GM12864 (cell line): ENCODE measurements around the gene EYA2.

ENCODE experiments used
- DNase-seq: peaks from one replicate; pipeline ENCODE4 v3.0.0-alpha.2; 2011; ENCODE audit warnings: low read depth
- H3K4me3 ChIP-seq: 2 replicates; pipeline ENCODE4 v1.5.1; 2011; ENCODE audit warnings: mild to moderate bottlenecking, low read depth, low read length, control low read depth
- TF ChIP-seq, protein P1 (sequence below): IDR thresholded peaks from 2 replicates; pipeline ENCODE4 v1.5.1; 2011; ENCODE audit warnings: low read depth, mild to moderate bottlenecking, moderate library complexity, low read length, control low read depth, inconsistent platforms; ENCODE audit errors: missing control alignments

Gene EYA2

GRCh38 chr20:46963196-46963529 lies 68.5 kb downstream of the EYA2 start:
- no peak for DNase-seq
- no peak overlapping the region for H3K4me3 ChIP-seq
- TF ChIP-seq, protein P1, sequence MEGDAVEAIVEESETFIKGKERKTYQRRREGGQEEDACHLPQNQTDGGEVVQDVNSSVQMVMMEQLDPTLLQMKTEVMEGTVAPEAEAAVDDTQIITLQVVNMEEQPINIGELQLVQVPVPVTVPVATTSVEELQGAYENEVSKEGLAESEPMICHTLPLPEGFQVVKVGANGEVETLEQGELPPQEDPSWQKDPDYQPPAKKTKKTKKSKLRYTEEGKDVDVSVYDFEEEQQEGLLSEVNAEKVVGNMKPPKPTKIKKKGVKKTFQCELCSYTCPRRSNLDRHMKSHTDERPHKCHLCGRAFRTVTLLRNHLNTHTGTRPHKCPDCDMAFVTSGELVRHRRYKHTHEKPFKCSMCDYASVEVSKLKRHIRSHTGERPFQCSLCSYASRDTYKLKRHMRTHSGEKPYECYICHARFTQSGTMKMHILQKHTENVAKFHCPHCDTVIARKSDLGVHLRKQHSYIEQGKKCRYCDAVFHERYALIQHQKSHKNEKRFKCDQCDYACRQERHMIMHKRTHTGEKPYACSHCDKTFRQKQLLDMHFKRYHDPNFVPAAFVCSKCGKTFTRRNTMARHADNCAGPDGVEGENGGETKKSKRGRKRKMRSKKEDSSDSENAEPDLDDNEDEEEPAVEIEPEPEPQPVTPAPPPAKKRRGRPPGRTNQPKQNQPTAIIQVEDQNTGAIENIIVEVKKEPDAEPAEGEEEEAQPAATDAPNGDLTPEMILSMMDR: no peak

DNA sequence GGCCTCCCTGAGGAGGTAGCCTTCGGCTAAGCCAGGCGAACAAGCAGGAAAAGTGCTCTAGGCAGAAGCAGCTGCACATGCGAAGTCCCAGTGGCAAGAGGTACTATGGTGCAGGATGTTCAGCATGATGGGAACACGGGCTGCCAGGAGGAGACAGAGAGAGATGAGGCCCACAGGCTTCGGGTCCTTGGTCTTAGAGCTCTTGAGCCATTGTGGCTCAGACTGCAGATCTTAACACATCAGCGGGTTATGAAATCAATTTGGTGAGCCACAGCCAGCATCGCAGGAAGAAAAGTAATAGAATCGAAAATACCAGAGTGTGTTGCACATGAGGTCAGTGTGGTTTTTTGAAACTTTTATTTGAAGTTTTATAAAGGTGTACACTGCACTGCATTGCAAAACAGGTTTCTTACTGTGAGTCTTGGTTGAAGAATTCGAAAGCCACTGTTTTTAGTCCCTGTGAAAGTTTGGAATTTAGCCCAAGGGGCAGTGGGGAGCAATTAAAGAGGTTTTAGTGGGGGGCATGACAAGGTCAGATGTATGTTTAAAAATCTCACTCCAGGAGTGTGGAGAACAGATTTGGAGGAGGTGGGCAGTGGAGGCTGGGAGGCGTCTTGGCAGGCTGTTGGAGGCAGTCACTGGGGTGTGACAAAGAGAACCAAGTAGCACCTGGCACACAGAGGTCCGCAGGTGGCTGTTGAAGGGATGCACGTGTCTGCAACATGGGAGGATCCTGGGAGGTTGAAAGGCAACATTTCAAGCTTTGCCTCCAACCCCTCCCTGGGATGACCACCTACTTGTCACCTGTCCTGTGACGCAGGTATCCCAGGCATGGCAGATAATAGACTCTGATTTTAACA lies 69.3 kb downstream of the EYA2 start:
- no peak overlapping the region for H3K4me3 ChIP-seq
- TF ChIP-seq, protein P1: no peak
- no peak for DNase-seq

DNA sequence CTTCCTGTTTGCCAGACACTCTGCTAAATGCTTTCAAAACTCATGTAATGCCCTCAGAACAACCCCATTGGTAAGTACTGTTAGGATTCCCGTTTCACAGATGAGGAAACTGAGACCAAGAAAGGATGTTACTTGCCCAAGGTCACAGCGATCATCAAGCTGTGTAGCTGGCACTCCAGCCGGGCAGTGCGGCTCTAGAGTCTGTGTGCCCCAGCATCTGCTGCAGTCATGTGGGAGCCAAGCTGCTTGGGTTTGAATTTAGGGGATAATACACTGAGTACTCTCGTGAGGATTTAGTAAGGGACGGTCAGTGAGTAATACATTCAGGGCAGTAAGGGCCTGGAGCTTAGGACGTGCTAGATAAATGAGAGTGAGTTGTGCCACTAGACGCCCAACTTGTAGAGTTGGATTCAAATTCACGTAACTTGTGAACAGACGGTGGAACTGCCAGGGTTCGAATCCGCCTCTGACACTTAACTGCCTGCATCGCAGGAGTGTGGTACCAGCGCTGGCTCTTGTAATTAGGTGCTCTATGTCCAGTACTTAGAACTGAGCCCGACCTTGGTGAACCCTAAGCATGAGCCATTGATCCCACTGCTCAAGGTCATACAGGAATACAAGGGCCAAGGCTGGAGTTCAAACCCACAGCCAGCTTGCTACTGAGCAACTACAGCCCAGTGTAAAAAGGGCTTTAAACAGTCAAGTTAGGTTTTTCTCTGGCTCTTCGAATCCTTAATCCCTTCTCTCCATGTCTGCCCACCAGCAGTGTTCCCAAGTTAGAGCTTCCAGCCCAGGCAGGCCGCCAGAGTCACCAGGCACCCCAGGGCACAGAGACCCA lies 70.2 kb downstream of the EYA2 start:
- TF ChIP-seq, protein P1: no peak
- no peak overlapping the region for H3K4me3 ChIP-seq
- no peak for DNase-seq

DNA sequence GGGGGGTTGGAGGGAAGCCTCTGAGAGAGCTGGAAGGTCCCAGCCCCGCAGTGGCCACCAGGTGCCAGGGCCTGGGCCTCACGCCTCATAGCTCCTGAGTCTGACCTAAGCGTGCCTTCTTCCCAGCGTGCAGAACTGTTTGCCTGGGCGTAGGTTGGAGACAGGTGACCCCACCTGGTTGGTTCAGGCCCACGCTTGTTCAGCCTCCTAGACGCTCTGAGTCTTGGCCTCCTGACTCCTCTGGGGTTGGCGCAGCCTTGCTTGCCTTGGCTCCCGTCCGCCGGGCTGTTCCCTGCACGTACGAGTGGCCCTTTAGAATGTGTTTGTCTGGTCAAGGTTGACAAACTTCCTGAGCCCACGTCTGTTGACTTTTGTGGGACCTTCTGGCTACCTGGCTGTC lies 70.8 kb downstream of the EYA2 start:
- no peak overlapping the region for H3K4me3 ChIP-seq
- TF ChIP-seq, protein P1: no peak
- no peak for DNase-seq

GRCh38 chr20:46967646-46968045 lies 73.0 kb downstream of the EYA2 start:
- H3K4me3 ChIP-seq: no peak overlapping the region
- DNase-seq: no peak

GRCh38 chr20:46970937-46971630 lies 76.4 kb downstream of the EYA2 start:
- TF ChIP-seq, protein P1: no peak
- no peak for DNase-seq
- H3K4me3 ChIP-seq: no peak overlapping the region

More at GRCh38 chr20:46967646-46968045, 73.0 kb downstream of the EYA2 start:
- TF ChIP-seq, protein P1: no peak
